GM21360 (cell line): ENCODE measurements around the gene BEST4.
"Not testable (repeated sequence)": the region's sequence is repeated elsewhere in the genome, so short reads cannot be mapped to it uniquely, and the experiment has no call there.

Experiments
- ATAC-seq: cut with Tn5 transposase; IDR thresholded peaks from one replicate; pipeline ENCODE4 v1.9.1; 2021; ENCODE audit warnings: mild to moderate bottlenecking, moderate library complexity; ENCODE audit not compliant: unreplicated experiment

BEST4 gene

GRCh38 chr1:44803062-44803311 lies 15.0 kb upstream of the BEST4 start:
- ATAC-seq = no peak

DNA sequence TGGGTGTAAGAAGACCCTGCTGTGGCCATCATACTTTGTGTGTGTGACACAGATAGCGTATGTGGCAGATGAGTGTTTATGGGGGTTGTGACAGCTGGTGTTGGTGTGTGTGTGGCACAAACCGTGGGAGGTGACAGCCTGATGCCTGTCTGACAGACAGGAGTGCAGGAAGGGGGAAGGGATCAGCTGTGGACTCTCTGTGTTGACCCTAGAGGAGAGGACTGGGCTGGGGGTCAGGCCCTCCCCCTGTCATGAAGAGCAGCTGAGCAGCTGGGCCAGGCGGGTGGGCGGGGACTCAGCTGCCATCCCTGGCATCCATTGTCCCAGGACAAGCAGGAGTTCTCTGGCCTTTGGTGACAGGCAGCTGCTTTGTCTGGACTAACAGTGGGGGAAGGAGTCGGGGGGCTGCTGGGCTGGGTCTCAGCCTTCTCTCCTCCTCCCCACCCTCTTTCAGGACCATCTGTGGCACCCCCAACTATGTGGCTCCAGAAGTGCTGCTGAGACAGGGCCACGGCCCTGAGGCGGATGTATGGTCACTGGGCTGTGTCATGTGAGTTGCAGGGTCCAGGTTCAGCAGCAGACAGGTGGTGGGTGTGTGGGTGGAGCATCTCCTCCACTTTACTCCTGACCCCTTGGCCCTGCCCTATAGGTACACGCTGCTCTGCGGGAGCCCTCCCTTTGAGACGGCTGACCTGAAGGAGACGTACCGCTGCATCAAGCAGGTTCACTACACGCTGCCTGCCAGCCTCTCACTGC lies 14.5 kb upstream of the BEST4 start:
- ATAC-seq = no peak

DNA sequence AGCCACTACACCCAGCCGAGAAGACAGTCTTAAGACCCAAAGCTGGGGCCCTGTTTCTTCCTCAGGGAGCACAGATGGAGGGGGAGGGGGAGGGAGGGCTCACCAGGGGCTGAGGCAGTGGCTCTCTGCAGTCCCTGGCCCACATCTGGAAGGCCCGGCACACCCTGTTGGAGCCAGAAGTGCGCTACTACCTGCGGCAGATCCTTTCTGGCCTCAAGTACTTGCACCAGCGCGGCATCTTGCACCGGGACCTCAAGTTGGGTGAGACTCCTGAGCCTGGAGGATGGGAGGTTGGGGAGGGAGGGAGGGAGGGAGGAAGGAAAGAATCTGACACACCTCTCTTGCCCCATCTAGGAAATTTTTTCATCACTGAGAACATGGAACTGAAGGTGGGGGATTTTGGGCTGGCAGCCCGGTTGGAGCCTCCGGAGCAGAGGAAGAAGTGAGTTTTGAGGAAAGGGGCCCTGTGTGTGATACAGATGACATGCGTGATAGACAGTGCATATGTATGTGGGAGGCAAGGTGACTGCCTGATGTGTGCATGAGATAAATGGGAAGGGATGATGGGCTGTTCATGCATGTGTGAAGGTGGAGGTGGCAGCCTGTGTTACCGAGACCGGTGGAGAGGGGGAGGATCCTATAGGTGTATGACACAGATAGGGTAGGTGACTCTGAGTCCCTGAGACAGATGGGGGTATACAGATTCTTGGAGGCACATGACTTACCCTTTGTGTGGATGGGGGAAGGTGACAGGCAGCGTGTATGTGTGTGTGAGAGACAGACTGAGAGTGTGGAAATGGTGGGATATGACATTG lies 13.7 kb upstream of the BEST4 start:
- ATAC-seq = no peak

DNA sequence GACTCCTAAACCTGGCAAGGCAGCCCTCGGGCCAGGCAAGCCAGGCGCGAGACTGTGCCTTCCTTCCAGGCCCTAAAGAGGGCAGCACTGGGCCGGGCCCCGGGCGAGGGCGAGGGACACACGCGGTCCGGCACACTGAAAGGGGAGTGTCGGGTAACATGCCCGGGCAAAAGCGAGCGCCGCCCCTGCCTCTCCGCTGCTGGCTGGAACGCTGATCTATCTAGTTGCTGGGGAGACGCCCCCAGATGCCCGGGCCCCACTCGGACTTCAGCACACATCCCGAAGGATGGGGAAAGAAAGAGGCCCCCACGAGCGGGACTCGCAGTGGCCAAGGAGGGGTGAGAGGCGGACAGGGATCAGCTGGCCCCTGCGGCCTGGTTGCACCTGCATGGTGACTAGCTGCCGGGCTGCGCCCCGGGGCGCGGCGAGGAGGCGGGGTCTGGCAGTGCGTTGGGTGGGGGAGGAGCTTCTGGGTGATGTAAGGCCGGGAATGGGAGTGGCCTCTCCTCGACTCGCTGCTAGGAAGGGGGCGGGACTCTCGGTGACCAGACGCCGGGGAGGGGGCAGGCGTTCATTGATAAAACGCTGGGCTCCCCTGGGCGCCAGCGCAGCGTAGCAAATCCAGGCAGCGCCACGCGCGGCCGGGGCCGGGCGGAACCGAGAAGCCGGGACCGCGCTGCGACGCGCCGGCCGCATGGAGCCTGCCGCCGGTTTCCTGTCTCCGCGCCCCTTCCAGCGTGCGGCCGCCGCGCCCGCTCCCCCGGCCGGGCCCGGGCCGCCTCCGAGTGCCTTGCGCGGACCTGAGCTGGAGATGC lies 12.0 kb upstream of the BEST4 start, which contains the start of gene PLK3:
Gene PLK3 (plus strand): TSS at position 608 of the 815 bp plus-strand sequence. CDS start 87 bp downstream, at position 695.
- peak; percentile 79 for ATAC-seq

DNA sequence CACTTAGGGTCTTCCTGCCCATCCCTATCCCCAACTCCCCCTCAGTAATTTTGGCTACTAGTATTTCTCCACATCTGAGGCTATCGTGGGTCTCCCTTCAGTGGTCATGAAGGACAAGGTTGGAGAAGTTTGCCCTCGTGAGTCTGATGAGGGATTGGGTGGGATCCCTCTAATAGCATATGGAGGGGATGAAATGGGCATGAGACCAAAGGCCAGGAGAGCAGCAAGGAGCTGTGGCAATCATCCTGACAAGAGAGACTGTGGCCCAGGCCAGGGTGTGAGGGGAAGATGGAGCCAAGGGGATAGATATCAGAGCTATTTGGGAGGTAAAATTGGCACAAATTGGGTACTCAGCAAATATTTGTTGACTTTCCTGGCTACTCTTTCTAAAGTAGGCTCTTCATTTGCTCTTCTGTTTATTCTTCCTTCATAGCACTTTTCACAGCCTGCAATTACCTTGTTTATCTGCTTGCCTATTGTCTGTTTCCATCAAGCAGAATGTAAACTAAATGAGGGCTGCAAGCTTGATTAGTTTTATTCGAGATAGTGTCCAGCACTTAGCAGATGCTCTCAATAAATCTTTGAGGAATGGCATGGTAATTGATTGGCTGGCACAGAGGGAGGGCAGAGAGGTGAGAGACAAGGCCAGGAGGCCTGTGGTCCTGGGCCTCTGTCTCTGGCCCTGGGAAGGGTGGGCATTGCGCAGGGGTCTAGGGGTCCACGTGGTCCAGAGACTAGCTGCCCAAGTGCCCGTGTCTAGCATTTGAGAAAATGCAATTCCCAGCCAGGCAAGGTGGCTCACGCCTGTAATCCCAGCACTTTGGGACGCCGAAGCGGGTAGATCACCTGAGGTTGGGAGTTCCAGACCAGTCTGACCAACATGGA lies 10.8 kb upstream of the BEST4 start:
- no peak for ATAC-seq

- not testable (repeated sequence) for ATAC-seq
Measured at GRCh38 chr1:44797886-44798285, 9.9 kb upstream of the BEST4 start.

DNA sequence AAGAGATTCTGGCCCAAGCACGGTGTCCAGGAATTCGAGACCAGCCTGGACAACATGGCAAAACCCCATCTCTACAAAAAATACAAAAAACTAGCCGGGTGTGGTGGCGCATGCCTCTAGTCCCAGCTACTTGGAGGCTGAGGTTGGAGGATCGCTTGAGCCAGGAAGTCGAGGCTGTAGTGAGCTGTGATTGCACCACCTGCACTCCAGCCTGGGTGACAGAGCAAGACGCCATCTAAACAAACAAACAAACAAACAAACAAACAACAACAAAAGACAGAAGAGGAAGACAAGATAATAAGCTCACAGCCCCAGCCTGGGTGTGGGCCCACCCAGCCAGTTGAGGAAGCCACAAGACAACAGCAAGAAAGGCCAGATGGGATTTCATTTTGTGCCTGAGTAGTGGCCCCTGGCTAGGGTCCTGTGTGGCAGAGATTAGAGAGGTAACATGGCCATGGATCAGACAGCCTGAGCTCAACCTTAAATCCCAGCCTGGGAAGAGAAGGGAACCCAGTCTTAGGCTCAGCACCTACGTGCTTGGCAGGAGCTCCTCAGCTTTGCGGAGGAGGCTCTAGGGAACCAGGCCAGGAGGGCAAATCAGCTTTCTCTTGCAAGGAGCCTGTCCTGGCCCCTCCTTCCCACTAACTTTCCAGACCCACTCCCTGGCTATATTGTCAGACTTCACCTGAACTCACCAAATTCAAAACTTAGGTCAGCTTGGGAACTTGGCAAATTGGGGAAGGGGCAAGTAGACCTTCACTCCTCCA lies 4.9 kb upstream of the BEST4 start:
- ATAC-seq = no peak

DNA sequence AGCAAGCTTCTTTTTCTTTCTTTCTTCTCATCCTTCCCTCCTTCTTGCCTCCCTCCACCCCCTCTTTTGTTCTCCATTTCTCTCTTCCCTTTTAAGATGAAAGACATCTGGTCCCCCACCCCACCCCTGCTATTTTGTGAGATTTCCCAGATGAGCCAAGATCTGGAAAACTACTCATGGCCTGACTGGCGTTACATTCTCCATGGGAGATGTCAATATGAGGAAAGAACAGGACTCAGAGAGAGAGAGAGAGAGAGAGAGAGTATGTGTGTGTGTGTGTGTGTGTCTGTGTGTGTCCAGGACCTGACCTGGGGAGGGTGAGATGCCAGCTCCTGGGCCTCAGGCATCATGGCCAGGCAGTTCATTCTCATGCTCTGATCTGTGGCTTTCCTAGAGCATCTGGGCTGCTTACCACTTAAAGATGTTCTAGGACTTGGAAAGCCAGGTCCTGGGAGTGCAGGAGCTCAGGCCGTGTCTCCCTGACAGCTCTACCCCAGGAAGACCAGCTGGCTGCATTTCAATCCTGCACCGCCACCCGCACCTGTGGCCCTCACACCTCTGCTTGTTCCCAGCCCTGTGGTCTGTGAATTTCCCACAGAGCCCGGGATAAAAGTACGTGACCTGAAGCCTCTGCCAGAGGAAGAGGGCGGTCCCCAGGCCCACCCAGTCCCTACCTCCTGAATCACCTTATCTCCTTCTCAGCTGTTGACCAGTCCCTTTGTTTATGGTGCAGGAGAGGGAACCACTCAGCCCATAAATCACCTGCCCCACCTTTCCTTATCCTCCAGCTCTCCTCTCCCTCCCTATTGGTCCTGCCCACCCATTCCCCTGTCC lies 3.2 kb upstream of the BEST4 start:
- no peak for ATAC-seq

DNA sequence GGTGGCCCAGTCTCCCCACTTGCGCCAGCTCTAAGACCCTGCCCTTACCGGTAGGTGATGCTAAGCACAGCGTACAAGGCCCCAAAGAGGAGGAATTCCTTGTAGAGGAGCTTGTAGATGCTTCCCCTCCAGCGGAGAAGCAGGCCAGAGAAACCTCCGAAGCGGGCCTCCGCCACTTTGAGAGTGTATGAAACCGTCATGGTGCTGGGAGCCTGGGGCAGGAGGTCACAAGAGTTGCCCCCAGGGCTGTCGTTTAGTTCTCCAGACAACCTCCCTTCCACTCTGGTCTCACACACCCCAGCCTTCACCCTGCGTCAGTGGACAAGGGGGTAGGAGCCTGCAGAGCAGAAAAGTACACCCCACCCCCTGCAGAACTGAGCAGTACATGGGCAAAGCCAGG lies 464 bp downstream of the BEST4 start:
- ATAC-seq = no peak

GRCh38 chr1:44786841-44787426 lies 1.0 kb downstream of the BEST4 start:
- no peak for ATAC-seq

- ATAC-seq = no peak
Measured at GRCh38 chr1:44786138-44786840, 1.7 kb downstream of the BEST4 start.

DNA sequence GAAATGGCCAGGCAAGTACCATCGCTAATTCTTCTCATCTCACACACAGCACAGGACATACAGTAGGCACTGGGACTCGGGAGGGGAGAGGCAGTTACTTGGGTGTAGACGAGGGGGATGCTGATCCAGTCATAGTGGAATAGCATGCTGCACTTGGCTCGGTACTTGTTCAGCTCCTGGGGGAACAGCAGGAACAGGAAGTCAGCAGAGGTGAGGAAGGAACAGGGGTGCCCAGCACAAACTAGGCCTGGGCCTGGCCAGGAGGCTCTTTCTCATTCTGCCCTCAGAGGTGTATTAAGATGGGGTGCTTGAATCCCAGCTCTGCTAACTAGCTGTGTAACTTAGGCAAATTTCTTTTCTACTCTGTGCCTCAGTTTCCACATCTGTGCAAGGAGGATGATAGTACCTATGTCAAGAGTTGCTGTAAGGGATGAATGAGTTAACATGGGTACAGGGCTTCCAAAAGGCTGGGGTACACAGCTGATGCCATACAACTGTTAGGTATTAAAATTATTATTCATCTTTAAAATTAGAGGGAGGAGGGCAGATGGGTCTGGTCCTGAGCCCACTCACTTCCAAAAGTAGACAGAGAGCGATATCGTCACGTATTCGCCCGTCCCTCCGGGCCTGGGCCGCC lies 2.4 kb downstream of the BEST4 start:
- no peak for ATAC-seq

GRCh38 chr1:44785029-44785380 lies 3.0 kb downstream of the BEST4 start:
- ATAC-seq = no peak

- no peak for ATAC-seq
Measured at GRCh38 chr1:44784094-44785028, 3.6 kb downstream of the BEST4 start.

- no peak for ATAC-seq
Measured at GRCh38 chr1:44783697-44784093, 4.3 kb downstream of the BEST4 start.

DNA sequence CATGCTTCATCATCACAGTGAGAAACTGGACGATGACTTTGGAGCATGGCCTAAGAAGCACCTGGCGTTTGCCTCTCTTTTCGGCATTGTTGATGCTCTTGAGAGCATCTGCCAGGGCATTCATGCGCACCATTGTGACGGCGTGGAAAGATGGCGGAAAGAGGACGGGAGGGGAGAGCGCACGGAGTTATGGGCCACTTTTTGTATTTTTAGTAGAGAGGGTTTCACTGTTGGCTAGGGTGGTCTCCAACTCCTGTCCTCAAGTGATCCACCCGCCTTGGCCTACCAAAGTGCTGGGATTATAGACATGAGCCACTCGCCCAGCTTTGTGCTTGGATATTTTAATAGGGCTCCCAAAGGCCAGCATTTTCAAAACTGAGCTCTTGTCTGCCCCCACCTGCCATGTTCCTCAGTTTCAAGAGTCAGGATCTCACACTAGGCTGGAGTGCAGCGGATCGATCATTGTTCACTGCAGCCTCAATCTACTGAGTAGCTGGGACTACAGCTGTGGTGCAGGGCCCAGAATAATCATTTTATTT lies 7.3 kb downstream of the BEST4 start:
- no peak for ATAC-seq
